KMS-11 (cell line): Measurements from ENCODE around the gene TENM3.

Source experiments
- H2AFZ ChIP-seq: fragments of 200-600 bp; sonication (generic); 2 replicates; pipeline ENCODE4 v1.6.1; 2016; ENCODE audit warnings: antibody characterized with exemption, mixed run types, low read depth
- H3K27ac ChIP-seq: fragments of 200-600 bp; sonication (generic); 2 replicates; pipeline ENCODE4 v1.6.1; 2016; ENCODE audit warnings: mild to moderate bottlenecking, mixed run types
- H3K27me3 ChIP-seq: fragments of 200-600 bp; sonication (generic); 2 replicates; pipeline ENCODE4 v1.6.1; 2017; ENCODE audit warnings: mild to moderate bottlenecking, low read depth, mixed run types, moderate library complexity; ENCODE audit not compliant: insufficient read depth
- H3K36me3 ChIP-seq: fragments of 200-600 bp; sonication (generic); 2 replicates; pipeline ENCODE4 v1.6.1; 2017; ENCODE audit warnings: mild to moderate bottlenecking, mixed run types; ENCODE audit not compliant: insufficient read depth
- H3K4me1 ChIP-seq: fragments of 200-600 bp; sonication (generic); 2 replicates; pipeline ENCODE4 v1.6.1; 2016; ENCODE audit warnings: mild to moderate bottlenecking, low read depth, mixed run types; ENCODE audit not compliant: poor library complexity, severe bottlenecking
- H3K4me2 ChIP-seq: fragments of 200-600 bp; sonication (generic); 2 replicates; pipeline ENCODE4 v1.7.0; 2016; ENCODE audit warnings: mild to moderate bottlenecking, mixed run types
- H3K4me3 ChIP-seq: fragments of 200-600 bp; sonication (generic); IDR thresholded peaks from 2 replicates; pipeline ENCODE4 v1.6.1; 2017; ENCODE audit warnings: low read depth, low read length, mixed read lengths; ENCODE audit not compliant: insufficient read depth
- H3K79me2 ChIP-seq: fragments of 200-600 bp; sonication (generic); 2 replicates; pipeline ENCODE4 v1.6.1; 2016; ENCODE audit warnings: low read depth, mixed run types; ENCODE audit not compliant: insufficient read depth
- H3K9ac ChIP-seq: fragments of 200-600 bp; sonication (generic); 2 replicates; pipeline ENCODE4 v1.6.1; 2016; ENCODE audit warnings: mild to moderate bottlenecking, mixed run types
- H4K20me1 ChIP-seq: fragments of 200-600 bp; sonication (generic); 2 replicates; pipeline ENCODE4 v1.6.1; 2016; ENCODE audit warnings: mild to moderate bottlenecking, mixed run types; ENCODE audit not compliant: insufficient read depth
- CTCF ChIP-seq: fragments of 200-600 bp; sonication (generic); conservative IDR thresholded peaks from 2 replicates; pipeline ENCODE4 v1.6.1; 2017; ENCODE audit warnings: low read depth, mild to moderate bottlenecking, antibody characterized with exemption, low read length, moderate library complexity, mixed read lengths

Gene TENM3

GRCh38 chr4:182717788-182718583, 474.8 kb downstream of the TENM3 start:
- Histone ChIP-seq H3K27me3 (no peaks in the 10 kb centered on the region), H4K20me1 (no peaks in the 10 kb centered on the region), H3K27ac (no peak overlapping the region), H2AFZ (no peak overlapping the region), H3K9ac (no peak overlapping the region), H3K4me2 (no peak overlapping the region), H3K4me1 (no peaks in the 10 kb centered on the region), H3K4me3 (no peak overlapping the region), H3K36me3 (no peaks in the 10 kb centered on the region), H3K79me2 (no peaks in the 10 kb centered on the region)
- TF ChIP-seq CTCF = no peak

GRCh38 chr4:182724414-182724813, 481.2 kb downstream of the TENM3 start:
- Histone ChIP-seq H3K36me3 (no peaks in the 10 kb centered on the region), H3K79me2 (no peaks in the 10 kb centered on the region), H2AFZ (no peak overlapping the region), H3K4me3 (no peak overlapping the region), H3K9ac (no peak overlapping the region), H4K20me1 (no peaks in the 10 kb centered on the region), H3K27ac (no peak overlapping the region), H3K27me3 (no peaks in the 10 kb centered on the region), H3K4me2 (no peak overlapping the region), H3K4me1 (peaks cover 8% of the 10 kb centered on the region)
- TF ChIP-seq CTCF = no peak

GRCh38 chr4:182729516-182729915, 486.3 kb downstream of the TENM3 start:
- no peak overlapping the region for H3K9ac ChIP-seq
- peak overlapping the region; percentile 7; the same call in 1 of the 2 replicates for H3K4me2 ChIP-seq
- peaks cover 15% of the 10 kb centered on the region for H3K4me1 ChIP-seq
- H3K27ac ChIP-seq = no peak overlapping the region
- no peaks in the 10 kb centered on the region for H3K79me2 ChIP-seq
- H3K27me3 ChIP-seq = no peaks in the 10 kb centered on the region
- no peak overlapping the region for H3K4me3 ChIP-seq
- no peak overlapping the region for H2AFZ ChIP-seq
- H4K20me1 ChIP-seq = no peaks in the 10 kb centered on the region
- TF ChIP-seq CTCF = no peak
- no peaks in the 10 kb centered on the region for H3K36me3 ChIP-seq

GRCh38 chr4:182730791-182731190, 487.6 kb downstream of the TENM3 start:
- H2AFZ ChIP-seq = no peak overlapping the region

More at GRCh38 chr4:182730791-182731190, 487.6 kb downstream of the TENM3 start:
- H3K79me2 ChIP-seq = no peaks in the 10 kb centered on the region
- no peaks in the 10 kb centered on the region for H4K20me1 ChIP-seq
- no peak overlapping the region for H3K9ac ChIP-seq
- H3K36me3 ChIP-seq = no peaks in the 10 kb centered on the region
- H3K4me3 ChIP-seq = no peak overlapping the region
- H3K27me3 ChIP-seq = no peaks in the 10 kb centered on the region
- TF ChIP-seq CTCF = no peak
- H3K4me1 ChIP-seq = peaks cover 15% of the 10 kb centered on the region
- H3K27ac ChIP-seq = no peak overlapping the region
- H3K4me2 ChIP-seq = no peak overlapping the region
